Stomach (tissue), 4 donors: ENCODE measurements around the gene ARL15.

Experiments
- EP300 ChIP-seq: sonication (generic); formaldehyde crosslinking; IDR thresholded peaks from one replicate; pipeline ENCODE4 v1.6.1; 2017; ENCODE audit warnings: antibody characterized with exemption
- POLR2AphosphoS5 ChIP-seq, 3 donors: sonication (generic); formaldehyde crosslinking; IDR thresholded peaks; one replicate each; pipeline ENCODE4 v1.6.1; 2016; ENCODE audit warnings: antibody characterized with exemption in 3 of 3
- TF ChIP-seq, protein P1 (sequence below), 7 experiments: fragments of 450-650 bp in 4 of 7; fragments of 200-600 bp in 3 of 7; sonication (generic) in 3 of 7; IDR thresholded peaks; one replicate each; pipeline ENCODE4 v1.5.1; 2016 to 2019; ENCODE audit warnings: antibody characterized with exemption in 7 of 7, control low read depth in 2 of 7, mild to moderate bottlenecking in 1 of 7

DNA sequence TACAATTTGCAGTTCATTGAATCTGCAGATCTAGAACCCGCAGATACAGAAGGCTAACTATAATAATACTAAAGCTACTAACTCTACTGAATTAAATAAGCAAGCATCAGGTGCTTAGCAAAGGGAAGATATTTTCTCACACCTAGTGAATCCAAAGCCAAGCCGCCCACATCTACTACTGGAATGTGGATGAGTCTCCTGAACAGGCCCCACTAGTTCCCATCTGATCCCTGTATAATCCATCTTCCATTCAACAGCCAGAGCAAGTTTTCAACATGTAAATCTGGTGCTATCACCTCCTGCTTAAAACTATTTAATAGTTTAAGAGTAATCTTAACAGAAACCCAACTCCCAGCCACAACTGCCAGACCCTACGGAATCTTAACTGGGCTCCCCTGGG is 18.9 kb downstream of the ARL15 start:
- TF ChIP-seq POLR2AphosphoS5 (IDR thresholded peaks at IDR 0.05) = no peak
- TF ChIP-seq, protein P1, sequence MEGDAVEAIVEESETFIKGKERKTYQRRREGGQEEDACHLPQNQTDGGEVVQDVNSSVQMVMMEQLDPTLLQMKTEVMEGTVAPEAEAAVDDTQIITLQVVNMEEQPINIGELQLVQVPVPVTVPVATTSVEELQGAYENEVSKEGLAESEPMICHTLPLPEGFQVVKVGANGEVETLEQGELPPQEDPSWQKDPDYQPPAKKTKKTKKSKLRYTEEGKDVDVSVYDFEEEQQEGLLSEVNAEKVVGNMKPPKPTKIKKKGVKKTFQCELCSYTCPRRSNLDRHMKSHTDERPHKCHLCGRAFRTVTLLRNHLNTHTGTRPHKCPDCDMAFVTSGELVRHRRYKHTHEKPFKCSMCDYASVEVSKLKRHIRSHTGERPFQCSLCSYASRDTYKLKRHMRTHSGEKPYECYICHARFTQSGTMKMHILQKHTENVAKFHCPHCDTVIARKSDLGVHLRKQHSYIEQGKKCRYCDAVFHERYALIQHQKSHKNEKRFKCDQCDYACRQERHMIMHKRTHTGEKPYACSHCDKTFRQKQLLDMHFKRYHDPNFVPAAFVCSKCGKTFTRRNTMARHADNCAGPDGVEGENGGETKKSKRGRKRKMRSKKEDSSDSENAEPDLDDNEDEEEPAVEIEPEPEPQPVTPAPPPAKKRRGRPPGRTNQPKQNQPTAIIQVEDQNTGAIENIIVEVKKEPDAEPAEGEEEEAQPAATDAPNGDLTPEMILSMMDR (IDR thresholded peaks at IDR 0.05) = no peak
- TF ChIP-seq EP300 = no peak
